ENCODE data around the gene VSX1.

The VSX1 gene

DNA sequence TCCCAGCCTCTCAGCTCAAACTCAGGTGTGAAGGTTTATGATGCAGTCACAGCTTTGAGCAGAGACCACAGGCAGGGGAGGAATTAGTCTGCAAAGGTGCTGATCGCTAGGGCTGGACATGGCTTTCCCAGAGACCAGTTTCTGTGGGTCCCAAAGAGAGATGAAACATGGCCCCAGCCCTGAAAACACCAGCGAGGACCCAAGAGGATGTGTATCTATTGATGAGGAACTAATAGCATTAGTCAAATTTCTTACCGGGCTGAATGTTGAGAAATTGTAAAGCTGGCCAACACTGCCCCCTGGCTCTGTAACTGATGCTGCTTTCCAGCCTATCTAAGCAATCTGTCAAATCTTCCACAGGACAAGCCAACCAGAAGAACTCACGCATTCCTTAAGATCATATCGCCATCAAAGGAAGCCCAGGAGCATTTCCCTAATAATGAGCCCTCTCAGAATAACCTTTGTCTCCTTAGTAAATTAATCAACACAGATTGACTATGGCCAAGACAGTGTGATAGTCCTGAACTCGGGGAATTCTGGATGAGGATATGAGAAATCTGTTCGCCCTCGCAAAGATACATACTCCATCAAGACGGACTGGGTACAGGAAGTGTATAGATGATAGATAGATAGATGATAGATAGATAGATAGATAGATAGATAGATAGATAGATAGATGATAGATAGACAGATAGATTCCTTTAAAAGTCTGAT is 16.2 kb downstream of the VSX1 start:
- Histone ChIP-seq H3K27ac (ENCODE audit: low read length) (no peak overlapping the region), H3K4me3 (ENCODE audit: low read length) (no peak overlapping the region), H3K36me3 (ENCODE audit: control insufficient read depth, insufficient read depth, low read length) (no peaks in the 10 kb centered on the region), H3K9me3 (ENCODE audit: control insufficient read depth, insufficient read depth, low read length) (no peaks in the 10 kb centered on the region), H3K4me1 (ENCODE audit: control insufficient read depth, insufficient read depth, low read length) (no peaks in the 10 kb centered on the region), H3K27me3 (ENCODE audit: control insufficient read depth, insufficient read depth, low read length) (0 out of 2 replicates have a peak, but pooled peaks cover 4% of the 10 kb centered on the region)
- WGBS (ENCODE audit: insufficient coverage, insufficient read length), result no CpG with 5 or more reads among the region's 9 CpGs
- DNase-seq (ENCODE audit: low read depth, low spot score), result no peak

DNA sequence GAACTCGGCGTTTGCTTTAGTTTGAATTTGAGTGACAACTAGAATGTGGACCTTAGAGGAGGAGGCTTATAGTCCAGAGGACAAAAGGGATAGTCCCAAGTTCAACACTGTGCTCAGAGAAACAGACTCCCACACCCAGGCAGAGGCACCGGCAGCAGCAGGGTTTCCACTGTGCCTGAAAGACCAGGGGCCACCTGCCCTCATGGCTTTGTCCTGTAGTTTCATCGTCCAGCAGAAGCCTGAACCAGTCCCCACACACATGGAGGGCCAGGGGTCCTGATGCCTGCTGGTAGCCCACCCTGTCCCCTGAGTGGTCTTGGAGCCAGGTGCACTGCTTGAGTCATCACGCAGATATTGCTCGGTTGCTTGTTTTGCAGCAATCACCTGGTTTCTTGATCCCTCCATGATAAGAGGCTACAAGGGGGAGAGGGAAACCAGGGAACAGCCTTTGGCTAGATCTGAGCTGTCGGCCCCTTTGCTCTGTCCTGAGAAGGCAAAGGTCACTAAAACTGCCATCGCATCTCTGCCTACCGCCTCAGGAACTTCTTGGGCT is 16.8 kb downstream of the VSX1 start:
- WGBS (ENCODE audit: insufficient coverage, insufficient read length), result no CpG with 5 or more reads among the region's 9 CpGs
- no peak overlapping the region for H3K27ac ChIP-seq (ENCODE audit: low read length)
- H3K36me3 ChIP-seq (ENCODE audit: control insufficient read depth, insufficient read depth, low read length), result no peaks in the 10 kb centered on the region
- H3K9me3 ChIP-seq (ENCODE audit: control insufficient read depth, insufficient read depth, low read length), result no peaks in the 10 kb centered on the region
- no peak for DNase-seq (ENCODE audit: low read depth, low spot score)
- H3K27me3 ChIP-seq (ENCODE audit: control insufficient read depth, insufficient read depth, low read length), result peaks cover 8% of the 10 kb centered on the region; the same call in 1 of the 2 replicates
- no peaks in the 10 kb centered on the region for H3K4me1 ChIP-seq (ENCODE audit: control insufficient read depth, insufficient read depth, low read length)
- H3K4me3 ChIP-seq (ENCODE audit: low read length), result no peak overlapping the region

DNA sequence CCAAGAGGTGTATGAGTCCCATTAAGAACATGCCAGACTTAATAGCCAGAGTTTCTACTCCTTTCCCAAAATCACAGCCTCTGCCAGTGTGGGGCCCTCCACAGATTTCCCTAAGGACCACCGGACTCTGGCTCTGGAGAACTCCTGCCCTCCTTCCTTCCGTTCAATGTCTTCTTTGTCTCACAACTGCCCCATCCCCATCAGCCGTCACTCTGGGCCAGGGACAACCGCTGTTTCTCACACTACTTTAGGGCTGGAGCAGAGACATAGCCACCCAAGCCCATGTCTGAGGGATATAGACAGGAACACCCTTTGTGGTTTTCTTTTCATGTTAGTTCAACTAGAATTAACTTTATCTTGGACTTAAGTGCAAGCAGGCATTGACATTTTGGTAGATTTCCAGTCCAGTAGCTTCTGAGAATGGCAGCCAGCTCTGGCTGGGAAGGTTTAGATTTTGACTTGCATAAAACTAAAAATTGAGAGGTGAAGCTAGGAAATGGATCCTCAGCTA is 17.3 kb downstream of the VSX1 start:
- H3K36me3 ChIP-seq (ENCODE audit: control insufficient read depth, insufficient read depth, low read length), result no peaks in the 10 kb centered on the region
- no peak overlapping the region for H3K27ac ChIP-seq (ENCODE audit: low read length)
- H3K27me3 ChIP-seq (ENCODE audit: control insufficient read depth, insufficient read depth, low read length), result peaks cover 10% of the 10 kb centered on the region; the same call in 1 of the 2 replicates
- DNase-seq (ENCODE audit: low read depth, low spot score), result no peak
- H3K4me1 ChIP-seq (ENCODE audit: control insufficient read depth, insufficient read depth, low read length), result no peaks in the 10 kb centered on the region
- no peaks in the 10 kb centered on the region for H3K9me3 ChIP-seq (ENCODE audit: control insufficient read depth, insufficient read depth, low read length)
- no CpG with 5 or more reads among the region's 4 CpGs for WGBS (ENCODE audit: insufficient coverage, insufficient read length)
- no peak overlapping the region for H3K4me3 ChIP-seq (ENCODE audit: low read length)

DNA sequence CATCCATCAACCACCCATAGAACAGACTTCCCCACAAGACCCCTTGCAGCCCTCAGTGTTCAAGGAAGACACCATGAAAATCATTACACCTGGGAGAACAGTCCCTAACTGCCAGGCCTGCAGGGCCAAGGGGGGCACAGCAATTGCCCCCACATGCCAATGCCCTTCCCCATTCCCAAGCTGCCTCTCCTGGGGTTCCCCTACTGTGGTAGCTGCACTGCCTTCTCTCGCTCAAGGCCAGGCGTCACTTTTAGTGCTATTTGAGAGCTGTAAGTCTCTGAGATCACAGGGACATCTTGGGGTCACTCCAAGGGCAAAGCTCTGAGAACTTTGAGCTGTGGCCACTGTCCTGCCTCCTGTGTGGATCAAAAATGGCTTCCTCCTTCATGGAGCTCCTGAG is 18.0 kb downstream of the VSX1 start:
- Histone ChIP-seq H3K4me3 (ENCODE audit: low read length) (no peak overlapping the region), H3K27ac (ENCODE audit: low read length) (no peak overlapping the region), H3K9me3 (ENCODE audit: control insufficient read depth, insufficient read depth, low read length) (no peaks in the 10 kb centered on the region), H3K36me3 (ENCODE audit: control insufficient read depth, insufficient read depth, low read length) (no peaks in the 10 kb centered on the region), H3K27me3 (ENCODE audit: control insufficient read depth, insufficient read depth, low read length) (peaks cover 16% of the 10 kb centered on the region; the same call in 1 of the 2 replicates), H3K4me1 (ENCODE audit: control insufficient read depth, insufficient read depth, low read length) (no peaks in the 10 kb centered on the region)
- WGBS (ENCODE audit: insufficient coverage, insufficient read length), result no CpG with 5 or more reads among the region's 2 CpGs
- no peak for DNase-seq (ENCODE audit: low read depth, low spot score)

DNA sequence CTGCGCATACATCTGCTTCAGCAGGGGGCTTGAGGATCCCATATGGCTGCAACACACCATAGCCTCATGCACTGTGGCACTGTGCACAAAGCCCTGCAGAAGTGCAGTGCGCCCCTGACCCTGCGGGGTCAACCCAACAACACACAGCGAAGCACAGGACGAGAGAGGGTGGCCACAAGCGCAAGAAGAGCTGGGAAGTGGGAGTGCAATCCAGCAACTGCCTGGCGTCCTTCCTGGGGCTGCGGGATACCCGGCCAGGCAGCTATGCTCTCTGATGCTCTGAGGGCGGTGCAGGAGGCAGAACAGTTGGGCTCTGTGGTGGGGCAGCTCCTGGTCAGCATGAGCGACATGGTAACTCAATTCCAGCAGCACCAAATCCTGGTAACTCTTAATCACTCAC is 18.4 kb downstream of the VSX1 start:
- no peak for DNase-seq (ENCODE audit: low read depth, low spot score)
- no peak overlapping the region for H3K4me3 ChIP-seq (ENCODE audit: low read length)
- H3K36me3 ChIP-seq (ENCODE audit: control insufficient read depth, insufficient read depth, low read length), result no peaks in the 10 kb centered on the region
- peaks cover 21% of the 10 kb centered on the region; the same call in 1 of the 2 replicates for H3K27me3 ChIP-seq (ENCODE audit: control insufficient read depth, insufficient read depth, low read length)
- H3K27ac ChIP-seq (ENCODE audit: low read length), result no peak overlapping the region
- no CpG with 5 or more reads among the region's 11 CpGs for WGBS (ENCODE audit: insufficient coverage, insufficient read length)
- 0 out of 2 replicates have a peak, but pooled peaks cover 1% of the 10 kb centered on the region for H3K4me1 ChIP-seq (ENCODE audit: control insufficient read depth, insufficient read depth, low read length)
- H3K9me3 ChIP-seq (ENCODE audit: control insufficient read depth, insufficient read depth, low read length), result no peaks in the 10 kb centered on the region

DNA sequence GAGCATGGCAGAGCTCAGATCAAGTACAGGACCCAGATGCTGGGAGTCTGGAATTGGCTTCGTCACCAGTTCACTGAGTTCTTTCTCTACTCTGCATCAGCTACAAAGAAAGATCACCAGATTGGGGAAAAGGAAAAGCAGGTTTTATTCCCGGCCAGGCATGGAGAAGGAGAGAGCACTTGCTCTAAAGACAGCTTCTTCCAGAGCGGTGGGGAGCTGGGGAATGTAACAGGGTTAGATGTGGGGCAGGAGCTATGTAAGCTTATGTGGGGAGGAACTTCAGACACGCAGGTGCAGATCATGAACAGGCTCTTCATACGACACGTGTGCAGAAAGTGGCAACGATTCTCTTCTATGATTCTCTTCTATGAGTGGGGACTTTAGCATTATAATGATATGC is 19.1 kb downstream of the VSX1 start:
- WGBS (ENCODE audit: insufficient coverage, insufficient read length), result no CpG with 5 or more reads among the region's 7 CpGs

DNA sequence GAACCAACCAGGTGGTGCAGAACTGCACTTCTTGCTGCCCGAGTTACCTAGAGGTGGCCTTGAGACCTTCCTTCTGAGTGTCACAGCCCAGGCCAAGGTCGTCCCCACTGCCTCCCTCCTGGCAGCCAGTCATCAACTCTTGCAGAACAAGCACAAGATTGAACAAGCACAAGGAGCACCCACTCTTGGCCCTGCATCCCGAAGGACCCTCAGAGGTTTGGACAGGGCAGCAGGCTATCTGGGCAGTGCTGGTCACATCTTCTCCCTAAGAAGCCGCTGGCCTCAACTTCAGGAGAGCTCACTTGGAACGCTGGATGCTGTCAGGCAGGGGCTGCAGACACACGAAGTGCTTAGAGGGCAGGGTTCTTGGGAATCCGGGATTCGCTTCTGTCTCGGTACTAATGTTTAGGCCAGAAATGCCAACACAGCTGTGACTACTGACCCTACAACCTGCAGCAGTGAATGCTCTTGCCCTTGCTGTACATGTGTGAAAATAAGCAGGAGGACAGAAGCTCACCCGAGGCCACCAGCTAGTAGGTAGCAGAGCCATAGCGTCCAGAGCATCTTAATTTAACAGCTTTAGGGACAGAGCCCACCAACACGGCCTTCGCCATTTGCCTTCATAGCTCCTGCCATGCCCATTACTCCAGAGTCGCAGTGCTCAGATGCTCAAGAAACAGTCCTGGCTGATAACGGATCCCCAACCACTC is 20.0 kb downstream of the VSX1 start:
- Histone ChIP-seq H3K4me3 (ENCODE audit: low read length) (no peak overlapping the region), H3K27me3 (ENCODE audit: control insufficient read depth, insufficient read depth, low read length) (peaks cover 30% of the 10 kb centered on the region; the same call in 1 of the 2 replicates)
- no CpG with 5 or more reads among the region's 15 CpGs for WGBS (ENCODE audit: insufficient coverage, insufficient read length)

More for the DNA sequence above, 19.1 kb downstream of the VSX1 start:
- Histone ChIP-seq H3K27me3 (ENCODE audit: control insufficient read depth, insufficient read depth, low read length) (peaks cover 24% of the 10 kb centered on the region; the same call in 1 of the 2 replicates), H3K27ac (ENCODE audit: low read length) (no peak overlapping the region), H3K36me3 (ENCODE audit: control insufficient read depth, insufficient read depth, low read length) (no peaks in the 10 kb centered on the region), H3K4me3 (ENCODE audit: low read length) (no peak overlapping the region), H3K9me3 (ENCODE audit: control insufficient read depth, insufficient read depth, low read length) (no peaks in the 10 kb centered on the region), H3K4me1 (ENCODE audit: control insufficient read depth, insufficient read depth, low read length) (0 out of 2 replicates have a peak, but pooled peaks cover 1% of the 10 kb centered on the region)
- DNase-seq (ENCODE audit: low read depth, low spot score), result no peak

DNA sequence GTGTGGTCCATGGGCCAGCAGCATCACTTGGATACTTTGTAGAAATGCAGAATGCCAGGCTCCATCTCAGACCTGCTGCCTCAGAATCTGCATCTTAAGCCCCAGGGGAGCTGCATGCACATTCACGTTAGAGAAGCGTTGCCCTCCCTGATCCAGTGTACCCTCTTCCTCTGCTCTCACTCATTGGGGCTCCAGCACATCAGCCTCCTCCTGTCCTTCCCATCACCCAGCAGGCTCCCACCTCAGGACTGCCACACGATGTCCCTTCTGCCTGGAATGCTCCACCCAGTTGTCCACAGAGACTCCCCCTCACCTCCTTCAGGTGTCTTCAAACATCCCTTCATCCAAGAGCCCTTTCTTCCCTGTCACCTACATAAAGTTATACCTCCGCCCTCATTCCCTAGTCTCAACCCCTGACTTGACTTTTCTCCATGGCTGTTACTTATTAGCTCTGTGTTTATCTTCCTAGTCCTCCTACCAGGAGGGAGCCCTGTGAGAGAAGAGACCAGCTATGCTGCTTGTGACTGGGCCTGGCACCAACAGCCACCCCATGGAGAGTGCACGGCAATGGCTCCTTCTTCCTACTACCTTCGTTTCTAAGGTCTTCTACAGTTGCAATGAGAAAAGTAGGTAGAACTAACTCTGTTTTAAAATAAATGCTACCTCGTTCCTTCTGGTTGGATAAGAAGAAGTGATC is 20.7 kb downstream of the VSX1 start:
- no peak overlapping the region for H3K4me3 ChIP-seq (ENCODE audit: low read length)
- no peak overlapping the region for H3K27ac ChIP-seq (ENCODE audit: low read length)
- H3K4me1 ChIP-seq (ENCODE audit: control insufficient read depth, insufficient read depth, low read length), result 0 out of 2 replicates have a peak, but pooled peaks cover 1% of the 10 kb centered on the region
- no peaks in the 10 kb centered on the region for H3K9me3 ChIP-seq (ENCODE audit: control insufficient read depth, insufficient read depth, low read length)
- DNase-seq (ENCODE audit: low read depth, low spot score), result no peak
- peaks cover 36% of the 10 kb centered on the region; the same call in 1 of the 2 replicates for H3K27me3 ChIP-seq (ENCODE audit: control insufficient read depth, insufficient read depth, low read length)
- no CpG with 5 or more reads among the region's 7 CpGs for WGBS (ENCODE audit: insufficient coverage, insufficient read length)
- no peaks in the 10 kb centered on the region for H3K36me3 ChIP-seq (ENCODE audit: control insufficient read depth, insufficient read depth, low read length)

More for the DNA sequence above, 20.0 kb downstream of the VSX1 start:
- H3K4me1 ChIP-seq (ENCODE audit: control insufficient read depth, insufficient read depth, low read length), result 0 out of 2 replicates have a peak, but pooled peaks cover 1% of the 10 kb centered on the region
- no peak overlapping the region for H3K27ac ChIP-seq (ENCODE audit: low read length)
- H3K36me3 ChIP-seq (ENCODE audit: control insufficient read depth, insufficient read depth, low read length), result no peaks in the 10 kb centered on the region
- no peaks in the 10 kb centered on the region for H3K9me3 ChIP-seq (ENCODE audit: control insufficient read depth, insufficient read depth, low read length)
- no peak for DNase-seq (ENCODE audit: low read depth, low spot score)

DNA sequence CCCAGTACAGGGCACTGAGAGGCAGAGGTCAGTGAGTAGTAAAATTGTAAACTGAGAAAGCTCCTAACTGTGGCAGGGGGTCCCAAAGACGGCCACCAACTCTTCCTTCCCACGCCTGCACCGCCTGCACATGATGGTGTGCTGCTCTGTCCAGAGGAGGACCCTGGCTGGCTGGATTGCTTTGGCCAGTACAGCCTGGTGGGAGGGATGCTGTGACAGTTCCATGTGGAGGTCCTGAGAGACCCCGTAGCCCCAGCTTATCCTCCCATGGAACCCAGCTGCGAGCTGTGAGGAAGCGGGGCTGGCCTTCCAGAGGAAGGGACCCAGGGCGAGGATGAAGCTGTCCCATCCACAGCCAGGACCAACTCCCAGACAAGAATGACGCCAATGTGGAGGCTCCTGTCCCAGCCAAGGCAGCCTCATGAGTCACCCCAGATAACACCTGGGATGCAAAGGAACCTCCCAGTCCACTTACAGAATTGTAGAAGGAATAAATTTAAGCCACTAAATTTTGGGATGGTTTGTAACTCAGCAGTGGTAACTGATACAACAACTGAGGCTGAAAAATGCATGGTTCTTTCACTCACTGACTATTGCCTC is 22.0 kb downstream of the VSX1 start:
- no peak overlapping the region for H3K27ac ChIP-seq (ENCODE audit: low read length)
- no peak for DNase-seq (ENCODE audit: low read depth, low spot score)
- WGBS (ENCODE audit: insufficient coverage, insufficient read length), result no CpG with 5 or more reads among the region's 8 CpGs

More for the DNA sequence above, 22.0 kb downstream of the VSX1 start:
- Histone ChIP-seq H3K36me3 (ENCODE audit: control insufficient read depth, insufficient read depth, low read length) (no peaks in the 10 kb centered on the region), H3K27me3 (ENCODE audit: control insufficient read depth, insufficient read depth, low read length) (peaks cover 36% of the 10 kb centered on the region; the same call in 1 of the 2 replicates), H3K4me3 (ENCODE audit: low read length) (no peak overlapping the region), H3K9me3 (ENCODE audit: control insufficient read depth, insufficient read depth, low read length) (no peaks in the 10 kb centered on the region), H3K4me1 (ENCODE audit: control insufficient read depth, insufficient read depth, low read length) (0 out of 2 replicates have a peak, but pooled peaks cover 1% of the 10 kb centered on the region)
